GM21447 (cell line): ENCODE measurements around the gene VAT1L.
"Not testable (repeated sequence)": the region's sequence is repeated elsewhere in the genome, so short reads cannot be mapped to it uniquely, and the experiment has no call there.

Experiments
- ATAC-seq: cut with Tn5 transposase; IDR thresholded peaks from one replicate; pipeline ENCODE4 v1.9.1; 2021; ENCODE audit not compliant: unreplicated experiment

Gene VAT1L

DNA sequence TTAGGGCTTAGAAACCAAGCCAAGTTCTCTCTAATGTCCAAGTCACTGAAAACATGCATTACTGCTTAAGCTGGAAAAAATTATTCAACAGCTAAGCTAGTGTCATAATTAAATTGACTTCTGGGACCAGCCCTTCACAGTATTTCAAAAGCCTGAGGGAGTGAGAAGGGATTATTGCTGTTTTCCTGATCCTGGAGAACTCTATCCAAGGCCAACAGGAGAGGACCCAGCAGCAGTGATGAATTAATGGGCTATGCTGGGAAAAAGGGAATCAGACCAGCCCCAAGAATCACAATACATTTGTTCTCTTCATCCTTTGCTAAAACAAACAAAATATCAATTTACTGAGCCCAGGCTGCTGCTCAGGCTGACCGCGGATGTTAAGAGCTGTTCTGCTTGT is 199.4 kb downstream of the VAT1L start:
- ATAC-seq: no peak

DNA sequence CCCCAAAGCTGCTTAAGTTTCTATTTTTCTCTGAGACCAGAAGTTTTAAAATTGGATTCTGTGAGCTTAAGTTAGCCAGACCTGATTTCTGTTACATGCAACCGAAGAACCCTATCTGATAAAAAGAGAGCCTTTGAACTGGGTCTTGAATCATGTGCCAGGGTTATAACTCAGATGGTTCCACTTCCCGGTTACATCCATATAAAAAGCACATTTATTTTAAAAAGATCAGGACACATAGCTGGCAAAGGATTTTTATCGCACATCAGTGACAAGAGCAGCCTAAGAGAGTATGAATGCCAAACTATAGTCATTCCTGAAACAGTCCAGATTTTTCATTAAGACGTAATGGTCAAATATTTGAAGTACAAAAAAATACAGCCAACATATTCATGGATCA is 201.5 kb downstream of the VAT1L start:
- ATAC-seq: no peak

DNA sequence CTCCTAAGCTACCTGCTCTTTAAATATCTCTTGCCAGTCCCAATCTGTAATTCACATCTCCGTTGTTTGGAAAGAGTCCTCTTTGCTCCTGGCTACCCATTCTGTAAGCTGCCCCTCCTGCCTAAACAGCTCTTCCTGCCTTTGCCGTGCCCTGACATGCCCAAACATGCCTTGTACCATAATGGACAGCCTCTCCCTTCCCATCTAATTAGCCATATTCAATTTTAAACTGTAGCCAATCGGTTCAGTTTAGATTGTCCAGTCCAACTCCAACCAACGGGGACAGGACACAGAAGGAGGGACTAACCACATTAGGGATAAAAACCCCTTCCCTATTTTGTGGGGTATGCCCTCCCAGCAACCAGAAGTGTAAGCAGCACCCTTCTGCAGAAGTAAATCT is 203.3 kb downstream of the VAT1L start:
- no peak for ATAC-seq

DNA sequence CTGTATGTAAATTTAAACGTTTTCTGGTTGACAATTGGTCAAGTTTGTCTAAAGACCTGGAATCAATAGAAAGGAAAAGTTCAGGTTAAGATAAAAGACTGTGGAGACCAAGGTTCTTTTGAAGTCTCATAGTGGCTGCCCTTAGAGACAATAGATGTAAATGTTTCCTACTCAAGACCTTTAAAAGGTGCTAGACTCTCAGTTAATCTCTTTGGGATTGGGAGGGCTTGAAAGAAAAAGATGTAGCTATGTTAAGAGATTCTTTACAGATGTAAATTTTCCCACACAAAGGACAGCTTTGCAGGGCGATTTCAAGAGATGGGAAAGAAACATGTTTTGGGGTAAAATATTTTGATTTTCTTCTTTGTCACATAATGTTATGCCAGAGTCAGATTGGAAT is 204.0 kb downstream of the VAT1L start:
- not testable (repeated sequence) for ATAC-seq

DNA sequence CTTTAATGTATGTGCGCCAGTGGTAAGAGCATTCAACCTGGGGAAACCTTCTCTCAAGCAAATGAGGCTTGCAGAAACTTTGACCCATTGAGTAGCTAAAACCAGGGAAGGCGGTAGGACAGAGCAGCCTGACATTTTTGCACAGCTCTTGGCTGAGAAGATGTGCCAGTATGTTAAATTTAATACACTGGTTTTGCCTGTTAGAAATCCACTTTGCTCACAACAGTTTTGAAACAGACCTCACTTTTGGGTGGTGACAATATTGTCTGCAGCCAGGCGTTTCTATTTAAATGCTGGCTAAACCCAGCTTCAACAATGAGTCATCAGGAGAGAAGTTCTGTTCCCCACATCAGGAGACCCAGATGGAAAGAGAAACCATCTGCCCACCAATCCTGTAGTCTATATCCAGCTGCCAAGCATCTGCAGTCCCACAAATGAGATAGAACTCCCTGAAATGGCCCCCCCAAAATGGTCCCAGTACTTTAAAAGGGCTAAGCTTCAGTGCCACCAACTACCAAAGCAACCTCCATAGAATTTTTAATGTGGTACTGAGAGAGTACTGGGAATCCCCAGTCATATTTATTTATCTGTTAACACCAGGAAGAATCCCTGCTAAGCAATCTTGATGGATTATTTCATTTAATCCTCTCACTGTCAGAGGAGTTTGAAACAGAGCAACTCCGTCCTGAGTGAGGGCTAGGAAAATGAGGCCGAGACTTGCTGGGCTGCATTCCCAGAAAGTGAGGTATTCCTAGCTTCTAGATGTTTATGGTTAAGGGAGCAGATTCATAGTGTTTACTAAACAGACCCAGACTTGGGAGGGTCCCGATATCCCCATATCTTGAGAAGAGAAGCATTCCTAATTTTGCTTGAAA is 205.0 kb downstream of the VAT1L start:
- ATAC-seq: no peak

DNA sequence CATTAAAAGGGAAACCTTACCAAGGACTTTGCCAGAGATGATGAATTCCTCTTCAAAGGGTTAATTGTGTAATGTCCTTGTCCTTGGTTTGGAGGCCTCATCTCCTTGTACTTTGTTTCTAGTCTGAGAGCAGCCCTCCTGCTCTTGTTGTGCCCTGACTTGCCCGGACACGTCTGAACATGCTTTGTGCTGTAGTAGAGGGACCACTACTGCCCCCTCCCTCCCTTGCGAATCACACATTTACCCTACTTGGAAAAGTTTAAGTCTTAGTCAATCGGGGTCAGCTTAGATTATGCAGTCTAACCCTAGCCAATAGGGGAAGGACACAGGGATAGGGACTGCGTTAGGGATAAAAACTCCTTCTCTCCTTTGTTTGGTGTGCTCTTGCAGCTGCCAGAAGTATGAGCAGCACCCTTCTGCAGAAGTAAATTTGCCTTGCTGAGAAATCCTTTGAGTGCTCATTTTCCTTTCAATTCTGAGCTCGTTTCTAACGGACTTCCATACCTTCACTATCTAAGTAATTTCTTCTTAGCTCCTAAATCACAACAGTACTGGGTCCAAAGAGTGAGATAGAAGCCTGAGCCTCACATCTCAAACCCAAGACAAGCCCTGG is 207.6 kb downstream of the VAT1L start:
- ATAC-seq: no peak

DNA sequence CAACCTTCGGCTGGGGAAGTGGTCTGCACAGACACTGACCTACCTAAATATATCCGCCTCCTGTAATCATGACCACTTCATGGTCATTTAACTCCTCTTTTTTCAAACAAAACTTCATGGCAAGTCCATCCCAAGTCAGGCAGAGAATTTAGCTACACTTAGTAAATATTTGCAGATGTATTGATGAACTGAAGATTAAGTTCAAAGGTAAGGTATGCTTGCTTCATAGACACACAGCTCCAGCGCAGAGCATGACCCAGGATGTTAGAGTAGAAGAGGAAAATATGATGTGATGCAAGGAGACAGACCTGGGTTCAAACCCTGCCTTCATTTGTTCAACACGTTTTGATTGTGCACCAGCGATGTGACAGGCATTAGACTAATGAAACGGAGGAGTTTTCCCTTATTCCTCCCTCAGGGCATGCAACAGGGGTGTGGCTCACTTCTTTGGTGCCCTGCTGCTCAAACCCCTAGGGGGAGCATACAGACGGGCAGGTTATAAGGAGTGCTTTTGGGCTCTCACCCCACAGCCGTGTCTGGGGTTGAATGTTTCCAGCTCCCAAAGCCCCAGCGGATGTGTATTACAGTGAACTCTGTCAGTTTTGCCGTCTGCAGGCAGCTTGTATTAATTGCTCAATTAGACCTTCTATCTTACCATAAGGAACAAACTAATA is 210.1 kb downstream of the VAT1L start:
- no peak for ATAC-seq

DNA sequence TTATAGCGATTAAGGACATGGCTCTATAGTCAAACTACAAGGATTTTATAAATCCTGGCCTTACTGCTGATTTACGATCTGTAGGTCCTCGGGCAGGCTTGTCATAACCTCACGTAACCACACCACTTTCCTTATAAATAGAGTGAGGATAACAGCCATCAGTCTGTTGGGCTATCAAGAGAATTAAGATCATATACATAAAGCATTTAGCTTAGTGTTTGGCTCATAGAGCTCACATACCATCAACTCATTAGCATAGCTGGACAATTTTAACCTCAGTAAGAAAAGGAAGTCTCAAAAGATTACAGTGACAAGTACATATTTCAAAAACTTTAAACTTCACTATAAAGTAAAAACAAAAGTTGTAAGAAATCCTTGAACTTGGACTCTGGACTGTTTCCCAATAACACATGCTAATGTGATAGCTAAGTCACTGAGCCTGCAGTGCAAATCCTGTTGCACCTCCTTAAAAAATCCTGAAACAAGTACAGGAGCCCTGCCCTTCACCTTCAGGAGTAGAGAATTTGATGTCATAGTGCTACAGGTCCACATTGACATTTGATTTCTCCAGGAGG is 213.2 kb downstream of the VAT1L start:
- no peak for ATAC-seq

DNA sequence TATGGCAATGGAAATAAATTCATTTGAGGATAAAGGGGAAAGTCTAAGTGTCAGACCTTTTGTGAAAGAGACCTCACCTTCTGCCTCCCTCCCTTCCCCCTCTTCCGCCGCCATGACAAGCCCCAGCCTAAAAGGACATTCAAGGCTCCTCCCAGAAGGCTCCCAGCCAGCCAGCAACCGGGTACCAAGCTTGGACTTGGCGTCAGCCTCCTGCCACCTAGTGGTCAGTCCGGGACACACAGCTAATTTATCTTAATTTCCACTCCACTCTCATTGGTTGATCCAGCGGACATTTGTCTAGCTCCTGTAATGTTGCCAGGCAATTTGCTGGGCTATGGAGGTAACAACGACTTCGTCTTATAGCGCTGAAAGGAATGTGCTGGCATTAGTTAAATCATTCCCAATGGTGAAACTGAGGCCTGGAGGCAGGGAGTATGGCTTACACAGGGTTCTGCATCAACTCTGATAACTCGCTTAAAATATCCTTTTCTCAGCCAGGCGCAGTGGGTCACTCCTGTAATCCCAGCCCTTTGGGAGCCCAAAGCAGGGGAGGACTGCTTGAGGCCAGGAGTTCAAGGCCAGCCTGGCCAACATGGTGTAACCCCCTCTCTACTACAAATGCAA is 214.7 kb downstream of the VAT1L start:
- ATAC-seq: peak; percentile 99

DNA sequence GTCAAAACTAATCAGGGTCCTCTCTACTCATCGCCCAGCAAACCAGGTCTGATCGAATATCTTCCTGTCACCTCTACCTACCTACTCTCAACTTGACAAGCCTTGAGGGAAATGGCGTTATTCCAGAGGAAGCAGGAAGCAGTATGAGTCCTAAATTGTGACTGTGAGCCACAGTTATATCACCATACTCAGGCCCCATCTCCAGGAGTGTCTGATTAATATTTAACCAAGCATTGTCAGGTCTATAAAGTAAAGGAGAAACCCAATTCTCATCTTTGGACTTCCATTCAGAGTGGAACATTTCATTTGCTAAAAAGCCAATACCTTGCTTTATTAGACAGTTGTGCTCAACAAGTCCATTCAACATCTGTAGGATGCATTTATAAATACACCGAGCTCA is 216.2 kb downstream of the VAT1L start:
- no peak for ATAC-seq

DNA sequence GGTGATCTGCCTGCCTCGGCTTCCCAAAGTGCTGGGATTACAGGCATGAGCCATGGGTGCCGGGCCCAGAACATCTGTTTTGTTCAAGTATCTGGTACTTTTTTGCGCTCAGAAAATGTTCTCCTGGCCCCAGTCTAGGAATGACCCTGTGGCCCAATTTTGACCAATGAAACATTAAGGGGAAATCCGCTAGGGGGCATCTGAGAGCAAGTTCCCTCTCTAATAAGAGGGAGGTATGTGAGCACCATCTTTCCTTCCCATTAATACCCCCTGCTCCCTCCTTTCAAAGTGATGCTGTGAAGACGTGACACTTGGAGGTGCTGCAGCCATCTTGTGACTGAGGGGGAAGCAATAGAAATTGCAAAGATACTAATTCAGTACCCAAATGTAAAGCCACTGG is 217.5 kb downstream of the VAT1L start:
- ATAC-seq: no peak

DNA sequence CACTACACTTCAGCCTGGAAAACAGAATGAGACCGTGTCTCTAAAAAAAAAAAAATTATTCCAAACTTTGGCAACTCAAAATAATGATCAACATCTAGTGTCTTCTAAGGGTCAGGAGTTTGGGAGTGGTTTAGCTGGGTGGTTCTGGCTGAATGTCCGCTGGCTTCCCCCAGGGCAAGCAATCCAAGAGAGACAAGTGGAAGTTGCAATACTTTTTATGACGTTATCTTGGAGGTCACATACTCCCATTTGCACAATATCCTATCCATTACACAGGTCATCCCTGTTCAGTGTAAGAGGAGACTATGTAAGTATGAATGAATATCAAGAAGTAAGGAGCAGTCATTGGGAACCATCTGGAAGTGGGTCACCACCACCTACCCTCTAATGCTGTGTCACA is 218.8 kb downstream of the VAT1L start:
- ATAC-seq: no peak

DNA sequence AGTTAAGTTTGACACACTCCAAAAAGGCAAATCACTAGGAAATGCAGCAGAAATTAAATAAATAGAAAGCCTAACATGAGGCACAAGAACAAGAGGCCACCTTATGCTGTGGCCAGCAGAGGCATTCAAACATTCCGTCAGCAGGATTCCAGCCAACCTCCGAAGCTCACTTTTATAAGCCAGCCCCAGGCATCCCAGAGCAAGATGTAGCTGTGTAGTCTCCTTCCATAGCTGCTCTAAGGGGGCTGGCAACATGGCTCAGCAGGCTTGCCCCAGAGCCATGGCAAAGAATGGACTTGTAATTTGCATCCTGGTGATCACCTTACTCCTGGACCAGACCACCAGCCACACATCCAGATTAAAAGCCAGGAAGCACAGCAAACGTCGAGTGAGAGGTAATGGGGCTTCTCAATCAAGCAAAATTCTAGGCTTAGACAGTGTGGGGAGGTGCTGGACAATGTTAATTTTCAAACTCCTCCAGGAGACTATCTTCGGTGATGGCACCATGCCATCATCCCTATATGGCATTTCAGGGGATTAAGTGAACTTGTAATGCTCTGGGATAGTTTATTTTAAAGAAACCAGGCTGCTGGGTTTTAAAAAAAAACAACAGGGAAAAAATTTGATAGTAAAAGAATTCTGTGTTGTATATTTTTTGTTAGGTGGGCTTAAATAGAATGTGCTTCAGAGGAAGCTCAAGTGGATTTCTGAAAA is 234.1 kb downstream of the VAT1L start, which contains the start of gene CLEC3A:
CLEC3A (plus strand) TSS at position 202 of the 714 bp plus-strand sequence; CDS start at position 281, 79 bp downstream.
- no peak for ATAC-seq

DNA sequence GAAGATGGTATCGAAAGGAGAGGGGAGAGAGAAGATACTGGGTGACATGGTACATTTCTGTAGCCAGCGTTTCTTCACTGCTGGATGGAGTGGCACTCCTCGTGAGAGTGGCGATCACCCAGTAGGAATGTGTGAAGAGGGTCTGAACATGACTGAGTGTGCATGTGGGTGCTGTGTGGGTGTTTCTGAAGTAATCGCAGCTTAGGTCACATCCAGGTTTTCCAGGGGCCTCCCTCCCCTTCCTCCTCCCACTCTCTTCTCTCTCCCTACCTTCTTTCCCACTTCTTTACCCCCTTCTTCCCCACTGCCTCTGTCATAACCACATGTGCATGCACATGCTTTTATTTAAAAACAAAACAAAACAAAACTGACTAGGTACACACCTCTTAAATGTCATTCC is 235.8 kb downstream of the VAT1L start:
- no peak for ATAC-seq

DNA sequence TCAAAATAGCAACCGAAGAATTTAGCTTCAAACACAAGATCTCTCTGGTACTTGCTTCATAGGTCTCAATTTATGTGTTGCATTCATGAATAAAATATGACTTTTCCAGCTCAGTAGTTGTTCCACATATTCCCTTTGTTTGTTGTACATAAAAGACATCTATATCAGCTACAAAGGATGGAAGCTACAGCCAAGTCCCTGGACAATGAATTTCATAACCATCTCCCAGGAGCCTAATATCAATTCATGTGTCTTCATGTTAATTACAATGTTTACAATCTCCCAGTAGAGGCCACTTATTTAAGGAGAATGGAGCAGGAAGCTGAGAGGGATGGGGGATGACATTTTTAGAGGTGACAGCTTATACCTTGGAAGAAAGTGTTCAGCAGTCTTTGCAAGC is 237.3 kb downstream of the VAT1L start:
- ATAC-seq: no peak

DNA sequence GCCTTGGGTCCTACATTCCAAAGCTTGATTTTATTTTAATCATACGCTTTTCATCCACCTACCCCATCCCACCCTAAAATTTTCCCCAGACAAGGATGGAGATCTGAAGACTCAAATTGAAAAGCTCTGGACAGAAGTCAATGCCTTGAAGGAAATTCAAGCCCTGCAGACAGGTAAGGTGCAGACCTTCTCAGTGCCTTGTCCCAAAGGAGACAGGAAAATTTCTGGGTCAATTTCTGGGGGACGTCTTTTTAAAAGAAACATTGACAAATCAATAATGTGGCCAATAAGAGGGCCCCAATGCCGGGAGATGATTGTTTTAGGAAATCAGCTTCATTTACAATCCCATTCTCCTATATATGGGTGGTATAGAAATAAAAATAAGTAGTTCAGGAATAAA is 239.7 kb downstream of the VAT1L start:
- ATAC-seq: no peak
